ENCODE measurements around the gene AGAP3.
A peak's percentile ranks its signal among the peaks of the same experiment; 100 is the strongest.

Gene AGAP3

GRCh38 chr7:151057989-151058780 lies 28.1 kb upstream of the AGAP3 start:
- DNase-seq (ENCODE audit: low read depth in 2 of 2): peak; percentile 93 to 94

DNA sequence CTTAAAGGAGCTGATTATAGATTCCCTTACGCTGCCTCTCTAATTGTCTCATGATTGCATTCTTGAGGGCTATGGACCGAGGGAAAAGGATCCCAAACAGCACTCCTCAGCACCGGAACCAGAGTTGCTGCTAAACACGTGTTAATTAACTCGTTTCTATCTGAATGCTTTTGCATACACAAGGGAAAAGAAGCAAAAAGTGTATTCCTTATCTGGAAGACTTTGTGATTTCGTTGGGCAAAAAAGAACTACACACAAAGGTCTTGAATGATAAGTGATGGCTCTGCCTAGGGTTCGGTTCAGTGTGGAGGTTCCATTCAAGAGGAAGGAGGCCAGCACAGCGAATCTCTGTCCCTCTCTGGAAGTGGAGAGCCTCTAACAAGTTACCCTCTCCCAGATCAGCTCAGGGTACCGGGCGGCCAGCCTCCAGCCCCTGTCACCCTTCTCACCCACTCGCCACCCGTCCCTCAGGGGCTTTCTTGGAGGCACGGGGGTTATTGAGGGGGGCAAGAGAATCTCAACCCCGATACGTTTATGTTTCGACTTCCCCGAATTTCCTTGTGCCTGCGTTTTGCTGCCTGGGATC lies 27.4 kb upstream of the AGAP3 start:
- DNase-seq (ENCODE audit: low read depth in 2 of 2): no peak

- DNase-seq (ENCODE audit: low read depth in 2 of 2): peak; percentile 50 to 63
Measured at GRCh38 chr7:151059367-151060112, 26.7 kb upstream of the AGAP3 start, which contains the start of gene SLC4A2. SLC4A2 (plus strand) TSS chr7:151059589; CDS start chr7:151061988, 2,399 bp downstream.

DNA sequence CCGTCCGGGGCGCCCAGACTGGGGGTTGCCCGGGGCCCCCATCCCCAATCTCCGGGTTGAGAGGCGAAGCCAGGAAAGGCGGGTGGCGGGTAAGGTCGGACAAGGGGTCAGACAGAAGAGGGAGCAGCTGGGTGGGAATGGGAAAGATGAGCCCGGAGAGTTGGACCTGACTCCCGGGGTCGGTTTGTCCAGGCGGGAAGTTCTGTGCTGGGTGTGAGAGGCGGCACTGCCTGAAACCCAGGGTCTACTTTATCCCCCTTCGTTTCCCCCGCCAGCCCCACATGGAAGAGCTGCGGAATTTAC lies 26.2 kb upstream of the AGAP3 start:
- no peak for DNase-seq (ENCODE audit: low read depth in 2 of 2)

- no peak for DNase-seq (ENCODE audit: low read depth in 2 of 2)
Measured at GRCh38 chr7:151060416-151061212, 25.7 kb upstream of the AGAP3 start.

DNA sequence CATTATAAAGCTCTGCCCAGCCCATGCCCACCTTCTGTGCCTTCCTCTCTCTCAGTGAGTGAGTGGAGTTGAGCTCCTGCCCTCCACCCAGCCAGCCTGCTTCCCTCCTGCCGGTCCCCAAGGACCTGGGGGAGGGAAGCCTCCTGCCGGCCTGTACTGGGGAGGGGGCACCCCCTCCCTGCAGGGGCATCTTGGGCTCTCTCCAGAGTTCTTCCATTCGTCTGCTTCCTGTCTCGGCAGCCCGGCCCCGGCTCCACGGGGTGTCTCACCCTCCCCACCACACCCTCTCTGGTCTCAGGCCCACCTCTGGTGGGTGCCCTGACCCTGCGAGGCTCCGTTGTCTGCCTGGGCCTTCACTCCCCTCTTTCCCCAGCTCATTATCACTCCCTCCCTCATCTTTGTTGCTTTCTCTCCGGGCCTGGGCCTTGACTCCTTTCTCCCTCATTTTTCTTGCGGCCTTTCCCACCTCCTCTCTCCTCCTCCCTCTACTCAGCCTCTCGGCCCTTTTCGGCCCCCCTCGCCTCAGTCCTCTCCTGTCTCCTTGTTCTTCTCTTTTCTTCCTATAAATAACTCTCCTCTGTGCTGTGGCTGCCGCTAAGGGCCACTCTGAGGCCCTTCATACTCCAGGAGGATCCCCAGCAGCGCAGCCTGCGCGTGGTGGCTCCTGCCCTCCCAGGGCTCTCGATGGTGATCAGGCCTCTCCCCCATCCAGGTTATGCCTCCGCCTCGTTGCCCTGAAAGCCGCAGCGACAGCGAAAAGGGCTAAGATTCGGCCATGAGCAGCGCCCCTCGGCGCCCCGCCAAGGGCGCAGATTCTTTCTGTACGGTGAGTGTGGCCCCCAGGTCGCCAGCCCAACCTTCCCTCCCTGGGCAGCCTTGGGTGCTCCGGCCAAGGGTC lies 24.8 kb upstream of the AGAP3 start:
- DNase-seq (ENCODE audit: low read depth in 2 of 2): no peak

DNA sequence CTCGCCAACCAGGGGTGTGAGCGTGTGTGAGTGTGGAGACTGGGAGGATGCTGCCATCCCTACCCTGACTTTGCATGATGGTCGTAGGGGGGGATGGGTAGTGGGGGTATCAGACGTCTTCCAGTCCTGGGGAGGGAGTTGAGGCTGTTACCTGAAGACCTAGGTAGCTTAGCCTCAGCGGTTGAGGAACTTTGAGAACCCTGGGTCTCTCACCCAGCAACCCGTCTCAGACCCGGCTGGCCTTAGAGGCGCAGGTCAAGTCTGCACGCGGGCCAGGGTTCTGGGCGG lies 24.2 kb upstream of the AGAP3 start:
- DNase-seq (ENCODE audit: low read depth in 2 of 2): no peak

DNA sequence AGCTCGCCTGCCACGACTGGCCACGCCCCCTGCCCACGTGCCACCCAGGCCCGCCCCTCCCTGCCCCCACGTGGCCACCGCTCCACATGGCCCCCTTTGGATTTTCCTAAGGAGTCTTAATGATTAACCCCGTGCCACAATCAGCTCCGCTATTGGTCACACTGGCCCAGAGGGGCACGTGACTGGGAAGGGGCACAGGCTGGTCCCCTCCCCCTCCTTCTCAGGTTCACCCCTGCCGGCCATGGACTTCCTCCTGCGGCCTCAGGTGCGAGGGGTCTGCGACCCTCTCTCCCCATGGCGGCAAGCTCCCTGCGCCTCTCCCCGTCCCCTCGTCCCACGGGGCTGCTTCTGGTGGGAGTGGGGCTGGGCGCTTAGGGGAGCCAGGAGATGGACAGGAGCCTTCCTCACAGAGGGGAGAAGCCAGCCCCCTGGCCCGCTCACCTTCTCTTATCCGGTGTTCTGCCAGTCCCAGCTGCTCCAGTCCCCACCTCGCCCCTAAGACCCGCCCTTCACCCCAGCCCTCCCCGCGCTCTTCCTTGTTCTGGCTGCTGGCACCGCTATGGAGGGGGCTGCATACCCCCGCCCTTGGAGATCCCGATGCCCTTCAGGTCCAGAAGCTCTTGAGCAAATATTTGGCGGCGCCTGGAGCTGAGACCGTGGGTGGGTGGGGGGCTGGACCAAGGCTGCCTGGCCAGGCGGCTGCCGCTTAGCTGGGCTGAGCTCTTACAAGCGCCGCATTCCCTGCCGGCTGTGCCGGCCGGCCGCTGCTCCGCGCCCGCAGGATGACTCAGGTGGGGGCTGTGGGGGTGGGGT lies 23.7 kb upstream of the AGAP3 start:
- DNase-seq (ENCODE audit: low read depth in 2 of 2): no peak

GRCh38 chr7:151063212-151063561 lies 23.1 kb upstream of the AGAP3 start:
- DNase-seq (ENCODE audit: low read depth in 2 of 2): no peak

GRCh38 chr7:151064454-151064853 lies 21.8 kb upstream of the AGAP3 start:
- no peak for DNase-seq (ENCODE audit: low read depth in 2 of 2)

GRCh38 chr7:151064993-151065392 lies 21.3 kb upstream of the AGAP3 start:
- DNase-seq (ENCODE audit: low read depth in 2 of 2): no peak

DNA sequence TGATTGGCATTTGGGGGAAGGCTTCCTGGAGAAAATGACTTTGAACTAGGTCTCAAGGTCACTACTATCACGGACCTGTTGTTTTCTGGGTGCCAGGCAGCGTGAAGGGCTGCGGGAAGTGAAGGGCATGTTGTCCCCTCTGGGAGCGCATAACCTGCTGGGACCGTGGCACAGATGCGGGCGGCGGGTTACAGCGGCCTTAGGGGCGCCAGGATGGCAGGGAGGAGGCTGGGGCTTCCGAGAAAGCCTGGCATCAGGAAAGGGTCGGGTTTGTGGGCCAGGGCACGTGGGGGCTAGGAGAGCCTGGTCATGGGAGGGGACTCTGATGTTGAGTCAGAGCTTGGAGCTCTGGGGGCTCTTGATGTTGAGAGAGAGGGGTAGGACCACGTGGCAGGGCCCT lies 20.8 kb upstream of the AGAP3 start:
- no peak for DNase-seq (ENCODE audit: low read depth in 2 of 2)

DNA sequence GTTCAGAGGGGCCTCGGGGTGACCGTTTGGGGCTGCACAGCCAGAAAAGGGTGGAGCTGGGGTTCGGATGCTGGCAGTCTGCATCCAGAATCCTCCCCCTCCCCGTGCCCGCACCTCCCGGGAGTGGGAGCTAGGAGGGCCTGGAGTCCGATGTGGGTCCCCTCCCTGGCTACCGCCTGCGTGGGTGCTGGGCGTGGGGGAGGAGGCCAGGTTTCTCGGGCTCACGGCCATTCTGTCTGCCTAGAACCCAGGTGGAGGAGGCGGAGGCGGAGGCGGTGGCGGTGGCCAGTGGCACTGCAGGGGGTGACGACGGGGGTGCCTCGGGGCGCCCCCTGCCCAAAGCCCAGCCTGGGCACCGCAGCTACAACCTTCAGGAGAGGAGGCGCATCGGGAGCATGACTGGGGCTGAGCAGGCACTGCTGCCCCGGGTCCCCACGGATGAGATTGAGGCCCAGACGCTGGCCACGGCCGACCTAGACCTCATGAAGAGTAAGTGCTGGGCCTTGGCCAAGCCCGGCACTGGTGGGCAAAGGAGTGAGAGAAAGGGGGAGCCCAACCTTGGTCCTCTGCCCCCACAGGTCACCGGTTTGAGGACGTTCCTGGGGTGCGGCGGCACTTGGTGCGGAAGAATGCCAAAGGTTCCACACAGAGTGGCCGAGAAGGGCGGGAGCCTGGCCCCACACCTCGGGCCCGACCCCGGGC lies 19.9 kb upstream of the AGAP3 start:
- no peak for DNase-seq (ENCODE audit: low read depth in 2 of 2)

GRCh38 chr7:151068069-151068773 lies 18.1 kb upstream of the AGAP3 start:
- DNase-seq (ENCODE audit: low read depth in 2 of 2): no peak

DNA sequence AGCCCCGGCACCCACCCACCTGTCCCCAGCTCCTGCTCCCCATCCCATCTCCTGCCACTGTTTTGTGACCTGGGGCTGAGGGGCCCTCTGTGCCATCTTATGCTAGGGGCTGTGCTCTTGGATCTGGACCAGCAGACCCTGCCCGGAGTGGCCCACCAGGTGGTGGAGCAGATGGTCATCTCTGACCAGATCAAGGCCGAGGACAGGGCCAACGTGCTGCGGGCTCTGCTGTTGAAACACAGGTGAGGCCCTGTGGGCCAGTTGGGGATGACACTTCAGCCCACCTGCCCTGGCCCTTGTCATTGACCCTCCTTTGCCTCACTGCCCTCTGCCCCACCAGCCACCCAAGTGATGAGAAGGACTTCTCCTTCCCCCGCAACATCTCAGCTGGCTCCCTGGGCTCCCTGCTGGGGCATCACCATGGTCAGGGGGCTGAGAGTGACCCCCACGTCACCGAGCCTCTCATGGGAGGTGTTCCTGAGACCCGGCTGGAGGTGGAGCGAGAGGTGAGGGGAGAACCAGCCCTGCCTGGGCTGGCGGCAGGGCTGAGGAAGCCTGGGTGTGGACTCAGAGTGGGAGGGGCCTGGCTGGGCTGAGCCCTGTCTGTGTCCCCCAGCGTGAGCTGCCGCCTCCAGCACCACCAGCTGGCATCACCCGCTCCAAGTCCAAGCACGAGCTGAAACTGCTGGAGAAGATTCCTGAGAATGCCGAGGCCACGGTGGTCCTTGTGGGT lies 16.3 kb upstream of the AGAP3 start:
- DNase-seq (ENCODE audit: low read depth in 2 of 2): no peak

GRCh38 chr7:151070574-151070960 lies 15.7 kb upstream of the AGAP3 start:
- no peak for DNase-seq (ENCODE audit: low read depth in 2 of 2)

DNA sequence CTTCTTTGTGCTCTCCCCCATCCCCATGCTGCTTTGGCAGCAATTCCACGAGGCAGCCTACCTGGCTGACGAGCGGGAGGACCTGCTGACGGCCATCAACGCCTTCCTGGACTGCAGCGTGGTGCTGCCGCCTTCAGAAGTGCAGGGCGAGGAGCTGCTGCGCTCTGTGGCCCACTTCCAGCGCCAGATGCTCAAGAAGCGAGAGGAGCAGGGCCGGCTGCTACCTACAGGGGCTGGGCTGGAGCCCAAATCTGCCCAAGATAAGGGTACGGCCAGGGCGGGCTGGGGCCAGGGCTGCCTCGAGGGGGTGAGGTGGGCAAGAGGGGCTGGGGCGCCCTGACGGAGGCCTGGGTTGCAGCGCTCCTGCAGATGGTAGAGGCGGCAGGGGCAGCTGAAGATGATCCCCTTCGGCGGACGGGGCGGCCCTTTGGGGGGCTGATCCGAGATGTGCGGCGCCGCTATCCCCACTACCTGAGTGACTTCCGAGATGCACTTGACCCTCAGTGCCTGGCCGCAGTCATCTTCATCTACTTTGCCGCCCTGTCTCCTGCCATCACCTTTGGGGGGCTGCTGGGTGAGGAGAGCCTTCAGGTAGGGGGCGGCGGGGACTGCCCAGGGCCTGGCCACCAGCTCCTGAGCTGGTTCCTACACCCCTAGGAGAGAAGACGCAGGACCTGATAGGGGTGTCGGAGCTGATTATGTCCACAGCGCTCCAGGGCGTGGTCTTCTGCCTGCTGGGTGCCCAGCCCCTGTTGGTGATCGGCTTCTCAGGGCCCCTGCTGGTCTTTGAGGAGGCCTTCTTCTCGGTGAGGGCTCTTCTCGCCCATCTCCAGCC lies 15.0 kb upstream of the AGAP3 start:
- DNase-seq (ENCODE audit: low read depth in 2 of 2): no peak

DNA sequence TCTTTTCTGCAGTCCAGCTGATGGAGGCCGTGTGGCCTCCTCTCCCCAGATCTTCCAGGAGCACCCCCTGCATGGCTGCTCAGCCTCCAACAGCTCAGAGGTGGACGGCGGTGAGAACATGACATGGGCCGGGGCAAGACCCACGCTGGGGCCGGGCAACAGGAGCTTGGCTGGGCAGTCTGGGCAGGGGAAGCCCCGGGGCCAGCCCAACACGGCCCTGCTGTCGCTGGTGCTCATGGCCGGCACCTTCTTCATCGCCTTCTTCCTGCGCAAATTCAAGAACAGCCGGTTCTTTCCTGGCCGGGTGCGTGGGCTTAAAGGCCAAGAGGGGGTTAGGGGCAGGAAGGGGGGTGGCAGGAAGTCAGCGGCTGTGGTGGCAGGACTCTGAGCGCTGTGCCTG lies 12.3 kb upstream of the AGAP3 start:
- no peak for DNase-seq (ENCODE audit: low read depth in 2 of 2)

All from activated CD4-positive, alpha-beta T cell treated with anti-CD3 and anti-CD28 coated beads for 24 hours (primary cell).